ENCODE measurements around the gene ZNF467.

GRCh38 chr7:149725426-149725821 lies 48.0 kb downstream of the ZNF467 start:
- TF ChIP-seq CTCF (IDR thresholded peaks at IDR 0.05) (no peak), EZH2 (IDR thresholded peaks at IDR 0.05) (no peak), EZH2phosphoT487 (IDR thresholded peaks at IDR 0.05) (no peak)
